Keratinocyte (primary cell): Measurements from ENCODE around the gene DENND4A. TPM values are rescaled to one million over a fixed set of nuclear protein-coding genes. Genes with fewer than 3 reads are reported as not detected.

Experiments
- DNase-seq: peaks from one replicate; pipeline ENCODE4 v3.0.0-alpha.2; 2011; ENCODE audit warnings: low read depth, missing footprints, low spot score
- FAIRE-seq: peaks from 2 replicates; lab custom pipeline; 2011; peaks lifted over from hg19 to GRCh38; lab: Jason Lieb, UNC
- H2AFZ ChIP-seq: 2 replicates; pipeline ENCODE4 v1.6.0; 2012; ENCODE audit warnings: low read length, control low read depth, inconsistent platforms; ENCODE audit not compliant: control insufficient read depth
- H3K27ac ChIP-seq: 2 replicates; pipeline ENCODE4 v1.5.1; 2011; ENCODE audit warnings: low read length; ENCODE audit not compliant: control insufficient read depth, insufficient read depth
- H3K27me3 ChIP-seq: 3 replicates; pipeline ENCODE4 v1.6.0; 2011; ENCODE audit warnings: low read length; ENCODE audit not compliant: control insufficient read depth, insufficient read depth; ENCODE audit errors: extremely low read depth
- H3K36me3 ChIP-seq, 2 experiments: 2 replicates in 1 of 2; 3 replicates in 1 of 2; pipeline ENCODE4 v1.5.1; 2011; ENCODE audit warnings: low read length in 2 of 2, mild to moderate bottlenecking in 1 of 2; ENCODE audit not compliant: control insufficient read depth in 2 of 2, insufficient read depth in 2 of 2; ENCODE audit errors: extremely low read depth in 1 of 2
- H3K4me1 ChIP-seq: 3 replicates; pipeline ENCODE4 v1.5.1; 2011; ENCODE audit warnings: low read length; ENCODE audit not compliant: control insufficient read depth, insufficient read depth; ENCODE audit errors: extremely low read depth
- H3K4me2 ChIP-seq: 3 replicates; pipeline ENCODE4 v1.6.0; 2011; ENCODE audit warnings: low read depth, low read length; ENCODE audit not compliant: control insufficient read depth, insufficient read depth; ENCODE audit errors: extremely low read depth
- H3K4me3 ChIP-seq, 3 experiments: fragments of 200-600 bp in 1 of 3; sonication (generic) in 1 of 3; 2 replicates in 2 of 3; 3 replicates in 1 of 3; pipeline ENCODE4 v1.5.1; 2011 to 2016; ENCODE audit warnings: low read length in 3 of 3, mild to moderate bottlenecking in 3 of 3, control low read depth in 2 of 3, inconsistent platforms in 1 of 3, low read depth in 1 of 3, mixed read lengths in 1 of 3, mixed run types in 1 of 3, moderate library complexity in 1 of 3; ENCODE audit not compliant: control insufficient read depth in 2 of 3, insufficient read depth in 2 of 3; ENCODE audit errors: extremely low read depth in 1 of 3
- H3K79me2 ChIP-seq: 2 replicates; pipeline ENCODE4 v1.6.0; 2012; ENCODE audit warnings: low read length; ENCODE audit not compliant: control insufficient read depth, insufficient read depth
- H3K9ac ChIP-seq: 3 replicates; pipeline ENCODE4 v1.6.0; 2011; ENCODE audit warnings: low read length; ENCODE audit not compliant: control insufficient read depth, insufficient read depth; ENCODE audit errors: extremely low read depth
- H3K9me1 ChIP-seq: 3 replicates; pipeline ENCODE4 v1.6.0; 2011; ENCODE audit warnings: low read length; ENCODE audit not compliant: control insufficient read depth, insufficient read depth; ENCODE audit errors: extremely low read depth
- H3K9me3 ChIP-seq: 2 replicates; pipeline ENCODE4 v1.5.1; 2012; ENCODE audit warnings: low read depth, low read length; ENCODE audit not compliant: control insufficient read depth
- H4K20me1 ChIP-seq: 3 replicates; pipeline ENCODE4 v1.6.0; 2011; ENCODE audit warnings: low read length; ENCODE audit not compliant: control insufficient read depth, insufficient read depth; ENCODE audit errors: extremely low read depth
- EZH2 ChIP-seq: IDR thresholded peaks from one replicate; pipeline ENCODE4 v1.6.1; 2012; ENCODE audit warnings: inconsistent platforms, mild to moderate bottlenecking, low read length, moderate library complexity
- dilution Hi-C: fragments of 300-500 bp; cut with MboI; formaldehyde crosslinking; loops from one replicate; pipeline ENCODE4 v1.7.0; 2020; ENCODE audit warnings: low sequenced_read_pairs; ENCODE audit not compliant: extremely low pct_ligation_motif_present
- polyA plus RNA-seq, 5 experiments: library from polyadenylated mRNA; depleted of rRNA in 3 of 5; stranded (reverse) in 3 of 5; stranded (forward) in 1 of 5; unstranded in 1 of 5; fragments of >200 nt; gene quantifications; 1 replicate in 1 of 5; 2 replicates in 3 of 5; 3 replicates in 1 of 5; pipeline versions ENCODE4 v1.2.1 to v1.2.3, GENCODE V29; 2011 to 2012; ENCODE audit warnings: missing spikeins in 2 of 5, low read depth in 1 of 5, low replicate concordance in 1 of 5
- TF ChIP-seq, protein P1 (sequence below), 3 experiments: IDR thresholded peaks in 1 of 3; conservative IDR thresholded peaks in 1 of 3; optimal IDR thresholded peaks in 1 of 3; 2 replicates in 2 of 3; 3 replicates in 1 of 3; pipeline versions ENCODE3 to v1.5.1; 2011; ENCODE audit warnings: low read length in 3 of 3, mild to moderate bottlenecking in 3 of 3, moderate library complexity in 2 of 3, control low read depth in 1 of 3, inconsistent platforms in 1 of 3; ENCODE audit not compliant: insufficient read depth in 2 of 3; ENCODE audit errors: extremely low read depth in 1 of 3

The DENND4A gene
- polyA plus RNA-seq, 1 donor (not counting 4 experiments of a cell fraction or from before 2014, with no cell fraction given): 10.0 TPM

DNA sequence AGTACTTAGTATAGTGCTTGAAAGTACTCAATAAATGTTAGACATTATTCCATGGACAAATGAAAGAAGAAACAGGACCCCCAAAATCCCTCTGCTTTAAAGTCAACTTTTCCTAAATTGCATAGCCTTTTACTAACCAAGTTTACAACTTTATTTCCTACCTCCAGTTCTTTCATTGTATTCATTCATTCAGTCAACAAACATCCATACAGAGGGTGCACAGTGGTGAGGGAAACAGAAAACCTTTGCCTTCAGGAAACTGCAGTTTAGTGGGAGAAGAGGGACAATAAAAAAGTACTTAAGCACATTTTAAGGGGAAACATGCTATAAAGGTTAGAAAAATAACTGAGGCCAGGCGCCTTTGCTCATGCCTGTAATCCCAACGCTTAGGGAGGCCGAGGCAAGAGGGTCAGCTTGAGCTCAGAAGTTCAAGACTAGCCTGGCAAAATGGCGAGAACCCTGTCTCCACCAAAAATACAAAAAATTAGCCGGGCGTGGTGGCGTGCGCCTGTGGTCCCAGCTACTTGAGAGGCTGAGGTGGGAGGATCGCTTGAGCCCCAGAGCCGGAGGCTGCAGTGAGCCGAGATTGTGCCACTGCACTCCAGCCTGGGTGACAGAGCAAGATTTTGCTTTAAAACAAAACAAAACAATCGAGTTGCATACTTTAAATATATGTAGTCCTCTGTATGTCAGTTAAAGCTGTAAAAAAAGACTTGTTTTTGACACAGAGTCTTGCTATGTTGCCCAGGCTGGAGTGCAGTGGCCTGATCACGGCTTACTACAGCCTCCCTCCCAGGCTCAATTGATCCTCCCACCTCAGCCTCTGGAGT lies 1.1 kb upstream of the DENND4A start:
- H3K79me2 ChIP-seq: peaks cover 24% of the 10 kb centered on the region
- H3K4me1 ChIP-seq: peaks cover 29% of the 10 kb centered on the region
- no peak for FAIRE-seq
- dilution Hi-C loops: no loop called here
- H3K27me3 ChIP-seq: no peaks in the 10 kb centered on the region
- no peaks in the 10 kb centered on the region for H3K9me3 ChIP-seq
- DNase-seq: no peak
- peak overlapping the region; percentile 66 for H3K4me2 ChIP-seq
- H3K36me3 ChIP-seq: no peaks in the 10 kb centered on the region
- H4K20me1 ChIP-seq: no peaks in the 10 kb centered on the region
- H3K9me1 ChIP-seq: no peaks in the 10 kb centered on the region
- peak overlapping the region; percentile 95 for H3K9ac ChIP-seq
- no peak overlapping the region for H2AFZ ChIP-seq
- peak overlapping the region; percentile 72 to 90 (median 84) for H3K4me3 ChIP-seq
- TF ChIP-seq, protein P1, sequence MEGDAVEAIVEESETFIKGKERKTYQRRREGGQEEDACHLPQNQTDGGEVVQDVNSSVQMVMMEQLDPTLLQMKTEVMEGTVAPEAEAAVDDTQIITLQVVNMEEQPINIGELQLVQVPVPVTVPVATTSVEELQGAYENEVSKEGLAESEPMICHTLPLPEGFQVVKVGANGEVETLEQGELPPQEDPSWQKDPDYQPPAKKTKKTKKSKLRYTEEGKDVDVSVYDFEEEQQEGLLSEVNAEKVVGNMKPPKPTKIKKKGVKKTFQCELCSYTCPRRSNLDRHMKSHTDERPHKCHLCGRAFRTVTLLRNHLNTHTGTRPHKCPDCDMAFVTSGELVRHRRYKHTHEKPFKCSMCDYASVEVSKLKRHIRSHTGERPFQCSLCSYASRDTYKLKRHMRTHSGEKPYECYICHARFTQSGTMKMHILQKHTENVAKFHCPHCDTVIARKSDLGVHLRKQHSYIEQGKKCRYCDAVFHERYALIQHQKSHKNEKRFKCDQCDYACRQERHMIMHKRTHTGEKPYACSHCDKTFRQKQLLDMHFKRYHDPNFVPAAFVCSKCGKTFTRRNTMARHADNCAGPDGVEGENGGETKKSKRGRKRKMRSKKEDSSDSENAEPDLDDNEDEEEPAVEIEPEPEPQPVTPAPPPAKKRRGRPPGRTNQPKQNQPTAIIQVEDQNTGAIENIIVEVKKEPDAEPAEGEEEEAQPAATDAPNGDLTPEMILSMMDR (optimal IDR thresholded peaks at IDR 0.05 in 1 of 3, IDR thresholded peaks at IDR 0.05 in 1 of 3, conservative IDR thresholded peaks at IDR 0.05 in 1 of 3; ENCODE audit: extremely low read depth in 1 of 3, insufficient read depth in 2 of 3, low read length in 3 of 3): no peak
- no peak for TF ChIP-seq EZH2
- H3K27ac ChIP-seq: peak overlapping the region; percentile 98

DNA sequence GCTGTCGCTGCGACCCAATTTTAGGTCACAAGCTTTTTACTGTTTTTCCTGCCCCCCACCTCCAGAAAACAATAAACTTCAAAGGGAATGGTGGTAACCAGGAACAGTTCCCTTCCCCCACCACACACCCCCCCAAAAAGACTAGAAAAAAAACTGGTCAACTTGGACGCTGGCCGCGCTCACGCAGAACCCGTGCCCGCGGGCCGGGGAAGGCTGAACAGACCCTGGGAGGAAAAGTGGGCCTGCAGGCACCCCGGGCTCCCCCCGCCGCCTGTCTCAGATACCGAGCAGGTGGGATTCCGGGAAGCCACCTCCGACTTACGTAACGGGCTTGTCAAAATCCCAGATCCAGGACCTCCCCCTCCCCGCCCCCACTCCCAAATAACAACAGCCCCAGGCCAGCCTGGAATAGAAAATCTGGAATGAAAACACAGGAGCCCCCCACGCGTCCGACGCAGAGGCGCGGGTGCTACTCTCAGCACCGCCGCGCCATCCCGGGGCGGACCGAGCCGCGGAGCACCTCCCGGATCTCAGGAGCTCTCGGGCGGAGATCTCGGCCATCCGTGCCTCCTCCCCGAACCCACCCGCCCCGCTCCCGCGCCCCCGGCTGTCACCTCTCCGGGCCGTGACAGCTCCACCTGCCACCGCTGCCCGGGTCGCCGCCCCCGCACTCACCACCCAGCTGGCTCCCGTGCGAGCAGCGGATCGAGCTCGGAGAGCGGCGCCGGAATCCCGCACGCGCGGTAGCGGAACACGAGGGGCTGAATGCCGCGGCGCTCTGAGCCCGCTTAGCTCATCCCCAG lies 557 bp downstream of the DENND4A start:
- H3K9me3 ChIP-seq: no peaks in the 10 kb centered on the region
- peak overlapping the region; percentile 86 to 91 (median 90) for H3K4me3 ChIP-seq
- TF ChIP-seq, protein P1 (optimal IDR thresholded peaks at IDR 0.05 in 1 of 3, IDR thresholded peaks at IDR 0.05 in 1 of 3, conservative IDR thresholded peaks at IDR 0.05 in 1 of 3; ENCODE audit: extremely low read depth in 1 of 3, insufficient read depth in 2 of 3, low read length in 3 of 3): no peak
- TF ChIP-seq EZH2: no peak
- H3K79me2 ChIP-seq: peaks cover 27% of the 10 kb centered on the region
- no peaks in the 10 kb centered on the region for H3K36me3 ChIP-seq
- peaks cover 31% of the 10 kb centered on the region for H3K4me1 ChIP-seq
- peak overlapping the region; percentile 37 for H2AFZ ChIP-seq
- dilution Hi-C loops: no loop called here
- H3K9me1 ChIP-seq: no peaks in the 10 kb centered on the region
- no peak for DNase-seq
- no peaks in the 10 kb centered on the region for H4K20me1 ChIP-seq
- no peaks in the 10 kb centered on the region for H3K27me3 ChIP-seq
- FAIRE-seq: no peak
- H3K9ac ChIP-seq: peak overlapping the region; percentile 95
- H3K27ac ChIP-seq: peak overlapping the region; percentile 82
- peak overlapping the region; percentile 98 for H3K4me2 ChIP-seq
